Measurements from ENCODE around the gene CFAP77.

DNA sequence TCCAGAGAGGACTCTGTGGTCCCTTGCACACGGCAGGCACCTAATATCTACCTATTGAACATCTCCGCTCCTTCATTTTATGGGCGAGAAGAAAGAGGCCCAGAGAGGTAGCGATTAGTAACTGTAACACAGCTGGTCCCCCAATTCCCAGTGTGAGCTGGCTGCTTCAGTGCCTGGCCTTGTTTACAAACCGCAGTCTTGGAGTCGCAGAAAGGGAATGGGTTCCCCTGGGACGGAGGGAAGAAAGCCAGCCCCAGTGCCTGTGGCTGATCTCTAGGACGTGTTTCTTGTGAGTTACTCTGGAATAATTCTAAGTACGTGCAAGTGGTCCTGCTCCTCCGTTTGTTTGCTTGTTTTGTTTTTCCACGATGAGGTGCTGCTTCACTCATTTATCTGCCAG is 52.0 kb downstream of the CFAP77 start:
- TF ChIP-seq, protein P1, sequence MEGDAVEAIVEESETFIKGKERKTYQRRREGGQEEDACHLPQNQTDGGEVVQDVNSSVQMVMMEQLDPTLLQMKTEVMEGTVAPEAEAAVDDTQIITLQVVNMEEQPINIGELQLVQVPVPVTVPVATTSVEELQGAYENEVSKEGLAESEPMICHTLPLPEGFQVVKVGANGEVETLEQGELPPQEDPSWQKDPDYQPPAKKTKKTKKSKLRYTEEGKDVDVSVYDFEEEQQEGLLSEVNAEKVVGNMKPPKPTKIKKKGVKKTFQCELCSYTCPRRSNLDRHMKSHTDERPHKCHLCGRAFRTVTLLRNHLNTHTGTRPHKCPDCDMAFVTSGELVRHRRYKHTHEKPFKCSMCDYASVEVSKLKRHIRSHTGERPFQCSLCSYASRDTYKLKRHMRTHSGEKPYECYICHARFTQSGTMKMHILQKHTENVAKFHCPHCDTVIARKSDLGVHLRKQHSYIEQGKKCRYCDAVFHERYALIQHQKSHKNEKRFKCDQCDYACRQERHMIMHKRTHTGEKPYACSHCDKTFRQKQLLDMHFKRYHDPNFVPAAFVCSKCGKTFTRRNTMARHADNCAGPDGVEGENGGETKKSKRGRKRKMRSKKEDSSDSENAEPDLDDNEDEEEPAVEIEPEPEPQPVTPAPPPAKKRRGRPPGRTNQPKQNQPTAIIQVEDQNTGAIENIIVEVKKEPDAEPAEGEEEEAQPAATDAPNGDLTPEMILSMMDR (conservative IDR thresholded peaks at IDR 0.05; ENCODE audit: low read depth, low read length): no peak
- TF ChIP-seq EZH2 (IDR thresholded peaks at IDR 0.05; ENCODE audit: low read length, unreplicated experiment) (no peak), EZH2phosphoT487 (IDR thresholded peaks at IDR 0.05; ENCODE audit: borderline replicate concordance, low read length) (no peak)

Measured in PC-3 (cell line).